Progenitor cell of endocrine pancreas (in vitro differentiated cells): Measurements from ENCODE around the gene INSIG1. TPM values are rescaled to one million over a fixed set of nuclear protein-coding genes. Genes with fewer than 3 reads are reported as not detected.

Source experiments
- DNase-seq: peaks from one replicate; pipeline ENCODE4 v3.0.0; 2021; ENCODE audit warnings: low spot score; ENCODE audit not compliant: unreplicated experiment
- H3K27ac Mint-ChIP-seq: 2 replicates; pipeline ENCODE4 v1.8.0; 2021; ENCODE audit warnings: mild to moderate bottlenecking, moderate library complexity, mixed read lengths
- H3K27me3 Mint-ChIP-seq: 2 replicates; pipeline ENCODE4 v1.8.0; 2021; ENCODE audit warnings: mixed read lengths
- H3K36me3 Mint-ChIP-seq: 2 replicates; pipeline ENCODE4 v1.8.0; 2022; ENCODE audit warnings: mixed read lengths; ENCODE audit not compliant: insufficient read depth
- H3K4me1 Mint-ChIP-seq: 2 replicates; pipeline ENCODE4 v1.8.0; 2021; ENCODE audit warnings: low read depth, mixed read lengths
- H3K4me3 Mint-ChIP-seq: 2 replicates; pipeline ENCODE4 v1.8.0; 2021; ENCODE audit warnings: low read depth, mild to moderate bottlenecking, moderate library complexity, mixed read lengths
- H3K9me3 Mint-ChIP-seq: 2 replicates; pipeline ENCODE4 v1.8.0; 2021; ENCODE audit warnings: low read depth, mixed read lengths
- CTCF ChIP-seq: fragments of 200-600 bp; sonication (generic); IDR thresholded peaks from one replicate; pipeline ENCODE4 v1.5.0; 2021; ENCODE audit warnings: antibody characterized with exemption, mild to moderate bottlenecking; ENCODE audit not compliant: unreplicated experiment
- total RNA-seq: library from RNA; stranded (reverse); gene quantifications from 2 replicates; pipeline ENCODE4 v1.2.1, GENCODE V29; 2021

The INSIG1 gene
- total RNA-seq, 1 donor from 2014 or later, result 31.8 TPM

GRCh38 chr7:155357573-155358041 is 59.9 kb downstream of the INSIG1 start:
- no peak overlapping the region for H3K4me3 Mint-ChIP-seq
- H3K4me1 Mint-ChIP-seq, result no peaks in the 10 kb centered on the region
- H3K9me3 Mint-ChIP-seq, result no peaks in the 10 kb centered on the region
- no peaks in the 10 kb centered on the region for H3K36me3 Mint-ChIP-seq
- peaks cover 88% of the 10 kb centered on the region for H3K27me3 Mint-ChIP-seq
- DNase-seq, result no peak
- no peak overlapping the region for H3K27ac Mint-ChIP-seq
- TF ChIP-seq CTCF, result no peak

DNA sequence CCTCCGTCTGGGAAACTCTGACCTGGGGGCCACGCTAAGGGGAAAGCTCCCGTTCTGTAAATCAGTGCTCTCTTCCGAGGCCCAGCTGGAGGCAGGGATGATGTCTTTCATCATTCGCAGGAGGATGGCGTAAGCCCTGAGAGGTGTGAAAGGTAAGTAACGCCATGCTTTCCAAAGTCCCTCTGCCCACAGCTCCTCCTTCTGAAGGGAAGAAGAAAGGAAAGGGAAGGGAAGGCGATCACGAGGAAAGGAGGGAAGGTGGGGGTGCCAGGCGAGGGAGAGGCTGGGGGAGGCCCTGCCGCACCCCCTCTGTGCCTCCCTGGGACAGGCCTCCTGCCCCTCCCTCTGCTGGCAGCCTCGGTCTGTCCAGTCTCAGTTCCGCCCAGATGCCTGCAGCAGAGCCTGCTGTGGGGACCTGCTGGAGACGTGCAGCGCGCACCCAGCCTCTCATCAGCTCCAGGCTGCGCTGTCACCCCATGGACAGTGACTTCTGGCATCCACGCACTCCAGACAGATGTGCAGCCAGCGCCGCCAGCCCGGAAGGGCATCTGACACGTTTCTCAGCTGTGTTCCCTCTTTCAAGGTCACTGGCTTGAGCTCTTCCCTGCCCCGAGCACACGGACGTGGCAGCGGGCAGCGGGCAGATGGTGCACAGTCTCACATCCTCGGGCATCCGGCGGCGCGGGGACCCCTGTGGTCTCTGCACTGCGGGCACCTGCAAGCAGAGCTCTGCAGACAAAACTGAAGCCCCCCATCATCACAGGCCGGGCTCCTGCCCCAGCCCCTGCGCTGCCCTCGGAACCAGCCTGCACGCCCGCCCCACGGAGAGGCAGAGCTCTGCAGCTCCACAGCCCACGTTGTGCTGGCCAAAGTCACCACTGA is 60.6 kb downstream of the INSIG1 start:
- H3K4me1 Mint-ChIP-seq, result no peaks in the 10 kb centered on the region
- no peaks in the 10 kb centered on the region for H3K36me3 Mint-ChIP-seq
- no peak overlapping the region for H3K27ac Mint-ChIP-seq
- H3K27me3 Mint-ChIP-seq, result peaks cover 89% of the 10 kb centered on the region
- TF ChIP-seq CTCF, result no peak
- DNase-seq, result no peak
- no peaks in the 10 kb centered on the region for H3K9me3 Mint-ChIP-seq
- no peak overlapping the region for H3K4me3 Mint-ChIP-seq

DNA sequence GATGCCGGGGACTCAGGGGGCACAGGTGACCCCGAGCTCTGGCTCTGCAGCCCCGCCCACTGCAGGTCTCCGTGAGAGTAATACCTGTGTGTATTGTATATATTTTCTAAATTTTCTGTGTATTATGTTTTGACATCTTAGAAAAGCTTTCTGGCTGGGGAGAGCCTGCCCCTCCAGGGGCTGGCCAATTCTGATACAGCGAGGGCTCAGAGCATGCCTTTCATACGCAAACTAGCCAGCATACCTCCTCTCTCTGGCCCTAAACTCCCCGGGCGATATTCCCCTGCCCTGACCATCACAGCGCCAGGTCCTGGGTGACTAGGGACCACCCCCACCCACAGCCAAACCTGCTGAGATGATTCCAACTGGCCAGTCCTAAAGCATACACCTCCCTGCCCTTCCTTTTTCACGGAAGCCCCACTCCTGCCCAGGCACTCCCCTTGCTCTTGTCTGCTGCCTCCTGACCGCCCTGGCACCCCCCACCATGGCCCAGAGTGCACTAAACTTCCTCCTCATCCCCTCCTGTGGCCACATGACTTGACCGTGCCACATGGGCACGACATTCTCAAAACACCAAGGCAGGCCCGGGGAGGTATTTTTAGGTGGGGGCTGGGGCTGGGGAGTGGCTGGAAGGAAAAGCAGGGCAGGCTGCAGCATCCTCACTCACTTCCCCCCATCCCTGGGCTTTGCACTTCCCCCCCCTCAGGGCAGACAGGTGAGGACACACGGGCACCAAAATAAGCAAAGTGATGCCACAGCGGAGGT is 61.5 kb downstream of the INSIG1 start:
- Mint-ChIP-seq H3K9me3 (no peaks in the 10 kb centered on the region), H3K4me3 (no peak overlapping the region), H3K27ac (no peak overlapping the region), H3K36me3 (no peaks in the 10 kb centered on the region), H3K4me1 (peaks cover 2% of the 10 kb centered on the region), H3K27me3 (peaks cover 91% of the 10 kb centered on the region)
- DNase-seq, result no peak
- TF ChIP-seq CTCF, result no peak

Other genes starting within 250 kb of the INSIG1 start
- gene HTR5A, start 227.6 kb upstream of the INSIG1 start, total RNA-seq, result not detected in 2 replicates
- not detected in 2 replicates for gene EN2, start 160.3 kb downstream of the INSIG1 start, total RNA-seq
- gene CNPY1, start 248.7 kb downstream of the INSIG1 start, total RNA-seq, result not detected in 2 replicates